SU-DHL-6 (cell line): ENCODE results near the gene RBMS3.

Source experiments
- H2AFZ ChIP-seq: fragments of 200-600 bp; sonication (generic); 2 replicates; pipeline ENCODE4 v1.6.1; 2014; ENCODE audit warnings: low read depth, mild to moderate bottlenecking, moderate library complexity, mixed read lengths, antibody characterized with exemption, low read length; ENCODE audit not compliant: severe bottlenecking
- H3F3A ChIP-seq: fragments of 200-600 bp; shearing (Covaris generic); 2 replicates; pipeline ENCODE4 v1.6.0; 2016; ENCODE audit warnings: antibody characterized with exemption, mild to moderate bottlenecking; ENCODE audit not compliant: insufficient read depth
- H3K27ac ChIP-seq: fragments of 200-600 bp; sonication (generic); 2 replicates; pipeline ENCODE4 v1.5.1; 2016; ENCODE audit warnings: low read depth, mild to moderate bottlenecking, low read length, moderate library complexity, mixed read lengths
- H3K27me3 ChIP-seq: fragments of 200-600 bp; sonication (generic), shearing (Covaris generic); 2 replicates; pipeline ENCODE4 v1.6.0; 2014; ENCODE audit warnings: mild to moderate bottlenecking, low read length
- H3K36me3 ChIP-seq: fragments of 200-600 bp; sonication (generic); 2 replicates; pipeline ENCODE4 v1.6.1; 2014; ENCODE audit warnings: mild to moderate bottlenecking, low read length, mixed read lengths
- H3K4me2 ChIP-seq: fragments of 300-600, 200-600 bp; shearing (Covaris generic), sonication (generic); 2 replicates; pipeline ENCODE4 v1.6.0; 2014; ENCODE audit warnings: low read length, low read depth, mild to moderate bottlenecking; ENCODE audit not compliant: poor library complexity, severe bottlenecking
- H3K4me3 ChIP-seq: fragments of 200-600 bp; sonication (generic); 2 replicates; pipeline ENCODE4 v1.5.1; 2014; ENCODE audit warnings: antibody characterized with exemption, low read length, mild to moderate bottlenecking, mixed read lengths; ENCODE audit not compliant: insufficient read depth, poor library complexity, severe bottlenecking
- H3K79me2 ChIP-seq: fragments of 200-600 bp; sonication (generic); 2 replicates; pipeline ENCODE4 v1.6.1; 2014; ENCODE audit warnings: mild to moderate bottlenecking, low read length, moderate library complexity; ENCODE audit not compliant: insufficient read depth
- H3K9ac ChIP-seq: fragments of 200-600 bp; sonication (generic); 2 replicates; pipeline ENCODE4 v1.7.0; 2014; ENCODE audit warnings: mild to moderate bottlenecking, low read length
- H3K9me2 ChIP-seq: fragments of 200-600 bp; sonication (generic); replicated peaks from 2 replicates; pipeline ENCODE4 v1.6.1; 2014; ENCODE audit warnings: low read length; ENCODE audit not compliant: insufficient read depth
- H3K9me3 ChIP-seq: fragments of 200-600 bp; sonication (generic); 2 replicates; pipeline ENCODE4 v1.6.1; 2014; ENCODE audit warnings: low read length, mixed read lengths; ENCODE audit not compliant: insufficient read depth
- H4K20me1 ChIP-seq: fragments of 200-600 bp; sonication (generic); 2 replicates; pipeline ENCODE4 v1.6.1; 2014; ENCODE audit warnings: low read depth, mild to moderate bottlenecking, antibody characterized with exemption, low read length, moderate library complexity, mixed read lengths
- EZH2phosphoT487 ChIP-seq: fragments of 200-600 bp; sonication (generic), shearing (Covaris generic); conservative IDR thresholded peaks from 2 replicates; pipeline ENCODE4 v1.6.1; 2018; ENCODE audit warnings: mild to moderate bottlenecking, antibody characterized with exemption, low read length, moderate library complexity, mixed read lengths
- TF ChIP-seq, protein P1 (sequence below): fragments of 200-600 bp; sonication (generic); IDR thresholded peaks from one replicate; pipeline ENCODE4 v1.5.1; 2017; ENCODE audit warnings: antibody characterized with exemption, mild to moderate bottlenecking, low read length, moderate library complexity; ENCODE audit not compliant: insufficient read depth, poor library complexity, severe bottlenecking

RBMS3 gene

DNA sequence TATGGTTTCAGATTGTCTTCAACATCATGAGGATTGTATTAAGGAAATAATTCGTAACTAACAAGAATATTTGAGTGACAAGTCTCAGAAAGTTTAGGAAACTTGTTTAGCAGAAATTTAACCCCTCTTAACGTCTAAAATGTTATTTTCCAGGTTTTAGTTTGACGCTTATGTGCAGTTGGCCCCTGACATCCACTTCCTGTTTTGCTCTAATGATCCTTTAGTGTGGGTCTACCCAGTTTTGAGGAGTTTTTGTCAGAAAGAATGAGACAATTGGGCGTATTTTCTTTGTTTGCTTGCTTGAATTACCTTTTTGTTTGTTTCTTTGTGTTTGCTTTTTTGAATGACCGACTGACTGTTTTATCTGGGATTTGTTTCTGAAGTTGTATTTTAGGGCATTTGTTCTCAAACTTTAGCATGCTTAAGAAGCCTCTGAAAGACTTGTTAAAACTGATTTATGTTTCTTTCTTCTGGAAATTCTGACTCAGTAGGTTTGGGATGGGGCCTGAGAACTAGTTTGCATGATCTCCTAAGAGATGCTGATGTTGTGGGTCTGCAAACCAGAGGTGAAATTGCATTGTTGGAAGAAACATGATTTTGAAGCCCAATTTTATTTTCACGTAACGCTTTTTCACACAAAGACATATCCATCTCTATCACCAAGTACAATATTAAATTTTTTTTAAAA is 20.6 kb downstream of the RBMS3 start:
- Histone ChIP-seq H3K79me2 (no peaks in the 10 kb centered on the region), H3K9me2 (no peaks in the 10 kb centered on the region), H3K9ac (no peak overlapping the region), H4K20me1 (no peaks in the 10 kb centered on the region), H3K27ac (no peak overlapping the region), H3K9me3 (no peaks in the 10 kb centered on the region), H3K4me3 (no peak overlapping the region), H3K27me3 (no peaks in the 10 kb centered on the region), H3K4me2 (no peak overlapping the region), H3F3A (no peaks in the 10 kb centered on the region), H3K36me3 (no peaks in the 10 kb centered on the region), H2AFZ (no peak overlapping the region)
- no peak for TF ChIP-seq EZH2phosphoT487
- TF ChIP-seq, protein P1, sequence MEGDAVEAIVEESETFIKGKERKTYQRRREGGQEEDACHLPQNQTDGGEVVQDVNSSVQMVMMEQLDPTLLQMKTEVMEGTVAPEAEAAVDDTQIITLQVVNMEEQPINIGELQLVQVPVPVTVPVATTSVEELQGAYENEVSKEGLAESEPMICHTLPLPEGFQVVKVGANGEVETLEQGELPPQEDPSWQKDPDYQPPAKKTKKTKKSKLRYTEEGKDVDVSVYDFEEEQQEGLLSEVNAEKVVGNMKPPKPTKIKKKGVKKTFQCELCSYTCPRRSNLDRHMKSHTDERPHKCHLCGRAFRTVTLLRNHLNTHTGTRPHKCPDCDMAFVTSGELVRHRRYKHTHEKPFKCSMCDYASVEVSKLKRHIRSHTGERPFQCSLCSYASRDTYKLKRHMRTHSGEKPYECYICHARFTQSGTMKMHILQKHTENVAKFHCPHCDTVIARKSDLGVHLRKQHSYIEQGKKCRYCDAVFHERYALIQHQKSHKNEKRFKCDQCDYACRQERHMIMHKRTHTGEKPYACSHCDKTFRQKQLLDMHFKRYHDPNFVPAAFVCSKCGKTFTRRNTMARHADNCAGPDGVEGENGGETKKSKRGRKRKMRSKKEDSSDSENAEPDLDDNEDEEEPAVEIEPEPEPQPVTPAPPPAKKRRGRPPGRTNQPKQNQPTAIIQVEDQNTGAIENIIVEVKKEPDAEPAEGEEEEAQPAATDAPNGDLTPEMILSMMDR = no peak

DNA sequence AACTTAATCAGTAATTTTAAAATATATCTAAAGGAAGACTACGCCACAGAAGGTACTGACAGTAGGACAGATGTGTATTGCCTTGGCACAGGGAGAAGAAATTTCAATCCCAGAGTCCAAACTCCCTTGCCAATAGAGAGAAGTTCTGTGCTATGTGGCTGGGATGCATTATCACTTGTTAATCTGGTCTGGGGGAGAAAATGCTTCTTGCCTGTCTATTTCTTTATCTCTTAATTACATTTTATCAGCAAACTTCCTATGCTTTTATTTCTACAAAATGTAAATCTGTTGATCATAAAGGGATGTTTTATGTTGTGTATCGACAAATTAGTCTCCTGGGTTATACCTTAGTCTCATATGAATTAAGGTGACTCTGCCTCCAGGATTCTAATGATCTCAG is 21.7 kb downstream of the RBMS3 start:
- Histone ChIP-seq H4K20me1 (no peaks in the 10 kb centered on the region), H3K79me2 (no peaks in the 10 kb centered on the region), H3F3A (no peaks in the 10 kb centered on the region), H3K9ac (no peak overlapping the region), H3K27me3 (no peaks in the 10 kb centered on the region), H3K27ac (no peak overlapping the region), H3K9me3 (no peaks in the 10 kb centered on the region), H3K9me2 (no peaks in the 10 kb centered on the region), H3K4me2 (no peak overlapping the region), H3K4me3 (no peak overlapping the region), H3K36me3 (no peaks in the 10 kb centered on the region), H2AFZ (no peak overlapping the region)
- TF ChIP-seq, protein P1 = no peak
- no peak for TF ChIP-seq EZH2phosphoT487

DNA sequence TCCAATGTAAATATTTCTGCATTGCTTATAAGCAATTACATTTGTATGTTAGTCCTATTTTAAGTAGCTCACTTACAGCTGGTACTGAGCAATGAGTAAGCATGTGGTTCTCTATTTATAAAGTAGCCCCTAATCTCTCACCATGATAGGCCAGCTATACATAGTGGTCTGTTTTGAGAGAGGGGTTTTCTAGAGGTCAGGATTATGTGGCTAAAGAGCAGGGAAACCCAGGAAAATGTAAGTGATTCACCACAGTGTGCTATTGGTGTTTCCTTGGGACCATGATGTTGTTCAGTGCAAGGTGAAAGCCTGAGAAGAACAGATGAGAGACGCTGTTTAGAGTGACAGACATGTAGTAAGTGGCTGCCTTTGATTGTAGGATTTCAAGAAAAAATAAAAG is 26.4 kb downstream of the RBMS3 start:
- Histone ChIP-seq H3F3A (no peaks in the 10 kb centered on the region), H3K4me3 (no peak overlapping the region), H3K27me3 (no peaks in the 10 kb centered on the region), H3K4me2 (no peak overlapping the region), H4K20me1 (no peaks in the 10 kb centered on the region), H3K9ac (no peak overlapping the region), H2AFZ (no peak overlapping the region), H3K9me2 (no peaks in the 10 kb centered on the region), H3K79me2 (no peaks in the 10 kb centered on the region), H3K9me3 (no peaks in the 10 kb centered on the region), H3K36me3 (no peaks in the 10 kb centered on the region), H3K27ac (no peak overlapping the region)
- TF ChIP-seq, protein P1 = no peak
- TF ChIP-seq EZH2phosphoT487 = no peak
